HCT116 (cell line): Measurements from ENCODE around the gene VSIG2. TPM values are rescaled to one million over a fixed set of nuclear protein-coding genes. Genes with fewer than 3 reads are reported as not detected.

Experiments used
- ATAC-seq: fragments of 200-7000 bp; cut with Tn5 transposase; 2 replicates; pipeline ENCODE4 v1.9.1; 2020; ENCODE audit warnings: mild to moderate bottlenecking, moderate library complexity
- BruUV-seq: library from RNA; stranded (reverse); fragments of 400-500 nt; replicated peaks from 2 replicates; lab custom pipeline; 2021; lab: Mats Ljungman, UMichigan
- CTCF ChIA-PET: fragments of 300-600 bp; sonication (Branson Sonifier 250); formaldehyde crosslinking; loops from one replicate; lab custom pipeline; 2021; ENCODE audit warnings: antibody characterized with exemption; lab: Charles Lee
- POLR2A ChIA-PET: fragments of 300-600, 350-600 bp; sonication (Branson Sonifier 250); formaldehyde crosslinking; loops from one replicate; lab custom pipeline; 2021; ENCODE audit warnings: antibody characterized with exemption; lab: Charles Lee
- RAD21 ChIA-PET, 2 experiments: fragments of 300-600 bp; sonication (Branson Sonifier 250); formaldehyde crosslinking; loops; one replicate each; lab custom pipeline; 2023; ENCODE audit warnings: low total read pairs in 2 of 2; ENCODE audit not compliant: uncharacterized antibody in 2 of 2, unreplicated experiment in 2 of 2, low non-redundant PET in 1 of 2; lab: Charles Lee
- DNase-seq: peaks from one replicate; pipeline ENCODE4 v3.0.0-alpha.2; 2010; ENCODE audit warnings: low read depth, low spot score
- H2AFZ ChIP-seq: fragments of 200-600 bp; shearing (Covaris generic), sonication (generic); 2 replicates; pipeline ENCODE4 v1.6.1; 2017; ENCODE audit warnings: low read depth, mixed run types, mixed read lengths, antibody characterized with exemption, low read length; ENCODE audit not compliant: poor library complexity, severe bottlenecking
- H3K27ac ChIP-seq: 2 replicates; pipeline ENCODE4 v1.5.1; 2012; ENCODE audit warnings: low read depth, low read length
- H3K27me3 ChIP-seq: fragments of 200-600 bp; sonication (generic); 2 replicates; pipeline ENCODE4 v1.6.1; 2016; ENCODE audit warnings: mixed run types, low read length, mixed read lengths; ENCODE audit not compliant: insufficient read depth
- H3K36me3 ChIP-seq, 2 experiments: fragments of 200-500 bp in 1 of 2; fragments of 200-600 bp in 1 of 2; sonication (Bioruptor generic) in 1 of 2; sonication (generic) in 1 of 2; 2 replicates each; pipeline versions ENCODE4 v1.5.1 to v1.6.1; 2014 to 2016; ENCODE audit warnings: low read length in 2 of 2, inconsistent platforms in 1 of 2, mixed read lengths in 1 of 2, mixed run types in 1 of 2; ENCODE audit not compliant: insufficient read depth in 2 of 2, control insufficient read depth in 1 of 2
- H3K4me1 ChIP-seq, 2 experiments: fragments of 200-600 bp in 1 of 2; sonication (generic) in 1 of 2; 2 replicates each; pipeline versions ENCODE4 v1.5.1 to v1.6.1; 2012 to 2017; ENCODE audit warnings: low read length in 2 of 2, inconsistent platforms in 1 of 2, mild to moderate bottlenecking in 1 of 2, mixed read lengths in 1 of 2, mixed run types in 1 of 2, moderate library complexity in 1 of 2; ENCODE audit not compliant: insufficient read depth in 2 of 2, control insufficient read depth in 1 of 2
- H3K4me2 ChIP-seq: fragments of 200-600 bp; sonication (generic); 2 replicates; pipeline ENCODE4 v1.6.1; 2017; ENCODE audit warnings: mixed run types, low read length, mixed read lengths
- H3K4me3 ChIP-seq, 2 experiments: fragments of 200-600 bp in 1 of 2; sonication (generic) in 1 of 2; replicated peaks in 1 of 2; 2 replicates each; pipeline ENCODE4 v1.5.1; 2011 to 2016; ENCODE audit warnings: low read length in 2 of 2, control low read depth in 1 of 2, low read depth in 1 of 2, mild to moderate bottlenecking in 1 of 2, mixed read lengths in 1 of 2, mixed run types in 1 of 2
- H3K79me2 ChIP-seq: fragments of 200-600 bp; sonication (generic); 2 replicates; pipeline ENCODE4 v1.6.1; 2017; ENCODE audit warnings: mild to moderate bottlenecking, mixed run types, low read length, moderate library complexity, mixed read lengths; ENCODE audit not compliant: insufficient read depth
- H3K9ac ChIP-seq: fragments of 200-600 bp; sonication (generic); 2 replicates; pipeline ENCODE4 v1.6.1; 2016; ENCODE audit warnings: low read length, mixed read lengths
- H3K9me2 ChIP-seq: fragments of 200-600 bp; sonication (generic), shearing (Covaris generic); 2 replicates; pipeline ENCODE4 v1.6.1; 2017; ENCODE audit warnings: mixed run types, mild to moderate bottlenecking, moderate library complexity; ENCODE audit not compliant: insufficient read depth
- H3K9me3 ChIP-seq, 2 experiments: fragments of 200-500 bp in 1 of 2; fragments of 200-600 bp in 1 of 2; sonication (Bioruptor generic) in 1 of 2; sonication (generic) in 1 of 2; 2 replicates each; pipeline ENCODE4 v1.6.1; 2014 to 2017; ENCODE audit warnings: low read length in 2 of 2, mixed read lengths in 2 of 2, inconsistent platforms in 1 of 2, low read depth in 1 of 2, mild to moderate bottlenecking in 1 of 2, mixed run types in 1 of 2, moderate library complexity in 1 of 2; ENCODE audit not compliant: control insufficient read depth in 1 of 2, insufficient read depth in 1 of 2
- H4K20me1 ChIP-seq: fragments of 200-600 bp; sonication (generic), shearing (Covaris generic); 2 replicates; pipeline ENCODE4 v1.6.1; 2017; ENCODE audit warnings: mixed run types, mild to moderate bottlenecking, moderate library complexity; ENCODE audit not compliant: insufficient read depth
- CBX3 ChIP-seq: IDR thresholded peaks from 2 replicates; pipeline ENCODE4 v1.6.1; 2012; ENCODE audit warnings: low read depth
- CEBPB ChIP-seq: IDR thresholded peaks from 2 replicates; pipeline ENCODE4 v1.6.1; 2012; ENCODE audit warnings: low read depth
- MAX ChIP-seq: IDR thresholded peaks from 2 replicates; pipeline ENCODE4 v1.6.1; 2012
- POLR2A ChIP-seq: IDR thresholded peaks from 2 replicates; pipeline ENCODE4 v1.7.0; 2011; ENCODE audit warnings: borderline replicate concordance; ENCODE audit not compliant: insufficient read depth, insufficient read length; ENCODE audit errors: extremely low read depth
- RAD21 ChIP-seq: IDR thresholded peaks from 2 replicates; pipeline ENCODE4 v1.6.1; 2012; ENCODE audit warnings: low read depth, mild to moderate bottlenecking
- SIN3A ChIP-seq: IDR thresholded peaks from 2 replicates; pipeline ENCODE4 v1.6.1; 2012; ENCODE audit warnings: low read depth
- YY1 ChIP-seq: IDR thresholded peaks from 2 replicates; pipeline ENCODE4 v1.6.1; 2011; ENCODE audit warnings: low read length, low read depth, moderate library complexity, mild to moderate bottlenecking; ENCODE audit not compliant: insufficient replicate concordance; ENCODE audit errors: extremely low read depth
- ZNF274 ChIP-seq: fragments of 200-500 bp; sonication (Bioruptor generic); IDR thresholded peaks from 2 replicates; pipeline ENCODE4 v1.6.1; 2014; ENCODE audit warnings: mild to moderate bottlenecking, low read depth, low read length, inconsistent platforms
- intact Hi-C: fragments of 100-400 bp; cut with micrococcal nuclease; formaldehyde crosslinking; loops from 2 replicates; pipeline ENCODE4 v1.10.0; 2022
- total RNA-seq: library from RNA; stranded (reverse); gene quantifications from one replicate; pipeline ENCODE4 v1.2.1, GENCODE V29; 2021; ENCODE audit not compliant: unreplicated experiment

The VSIG2 gene
- total RNA-seq, 1 experiment from 2014 or later = not detected

- no peak overlapping the region for H3K4me3 ChIP-seq
- peak overlapping the region; percentile 73 for H3K4me2 ChIP-seq
- H3K9ac ChIP-seq = no peak overlapping the region
- H3K27ac ChIP-seq = no peak overlapping the region
- H3K79me2 ChIP-seq = no peaks in the 10 kb centered on the region
- no peaks in the 10 kb centered on the region for H4K20me1 ChIP-seq
- no peak for TF ChIP-seq RAD21
- no peak for TF ChIP-seq YY1
- TF ChIP-seq MAX = no peak
- TF ChIP-seq ZNF274 = no peak
- TF ChIP-seq CBX3 = no peak
- TF ChIP-seq POLR2A = no peak
- CTCF ChIA-PET = interaction anchor here (1.7 to 2.9 kb wide), 2 partner anchors 9 to 26 kb away, joined by 7 to 20 read pairs; no protein-coding TSS in a partner anchor
- no TSS peak for BruUV-seq
- H3K27me3 ChIP-seq = no peaks in the 10 kb centered on the region
- peaks cover 0 to 5% of the 10 kb centered on the region in 2 experiments; a peak in 1 of 4 replicates for H3K36me3 ChIP-seq
- no peak overlapping the region for H2AFZ ChIP-seq
- POLR2A ChIA-PET = no interaction called here
- no peaks in the 10 kb centered on the region for H3K9me3 ChIP-seq
- intact Hi-C loops = no loop called here
- DNase-seq (no peak), ATAC-seq (no peak)
- no peaks in the 10 kb centered on the region for H3K9me2 ChIP-seq
- H3K4me1 ChIP-seq = peaks cover 41 to 49% of the 10 kb centered on the region in 2 experiments
- RAD21 ChIA-PET = interaction anchor here in 1 of 2 experiments (0.5 kb wide), 1 partner anchor 95 kb away, joined by 3 read pairs; the partner anchor contains the start of gene SPA17
Measured at GRCh38 chr11:124768914-124769313, 16.9 kb upstream of the VSIG2 start.

GRCh38 chr11:124766156-124766555, 14.1 kb upstream of the VSIG2 start:
- no peak overlapping the region for H2AFZ ChIP-seq
- no peaks in the 10 kb centered on the region for H3K9me2 ChIP-seq
- H3K9ac ChIP-seq = no peak overlapping the region
- peaks cover 36 to 49% of the 10 kb centered on the region in 2 experiments for H3K4me1 ChIP-seq
- H3K27me3 ChIP-seq = no peaks in the 10 kb centered on the region
- no peak overlapping the region for H3K27ac ChIP-seq
- no peak for TF ChIP-seq POLR2A
- TF ChIP-seq SIN3A = no peak
- TF ChIP-seq CEBPB = no peak
- ChIA-PET CTCF (no interaction called here), RAD21 (no interaction called here), POLR2A (interaction anchor here (0.8 kb wide), 1 partner anchor 49 kb away, joined by 4 read pairs; no protein-coding TSS in a partner anchor)
- peaks cover 0 to 5% of the 10 kb centered on the region in 2 experiments; a peak in 1 of 4 replicates for H3K36me3 ChIP-seq
- DNase-seq (no peak), ATAC-seq (no peak)
- H3K9me3 ChIP-seq = no peaks in the 10 kb centered on the region
- no peak overlapping the region for H3K4me2 ChIP-seq
- no peaks in the 10 kb centered on the region for H3K79me2 ChIP-seq
- H3K4me3 ChIP-seq = no peak overlapping the region
- intact Hi-C loops = no loop called here
- no peaks in the 10 kb centered on the region; the same call in 1 of the 2 replicates for H4K20me1 ChIP-seq
- BruUV-seq = no TSS peak
